Gastroesophageal sphincter (tissue), 4 donors: ENCODE results near the gene FAM24A. TPM values are rescaled to one million over a fixed set of nuclear protein-coding genes. Genes with fewer than 3 reads are reported as not detected.
"Not testable (repeated sequence)": the region's sequence is repeated elsewhere in the genome, so short reads cannot be mapped to it uniquely, and the experiment has no call there.

Source experiments
- ATAC-seq: fragments of 150-250 bp; one replicate; pipeline ENCODE4 v1.9.1; 2016; ENCODE audit warnings: mild to moderate bottlenecking, moderate library complexity
- H3K27ac ChIP-seq, 4 donors: fragments of 200-600 bp; sonication (generic) in 3 of 4; 1 replicate in 3 of 4; 2 replicates in 1 of 4; pipeline ENCODE4 v1.5.1; 2016 to 2019
- H3K27me3 ChIP-seq: fragments of 200-600 bp; sonication (generic); one replicate; pipeline ENCODE4 v1.5.1; 2019
- H3K36me3 ChIP-seq, 2 donors: fragments of 200-600 bp; sonication (generic); one replicate each; pipeline ENCODE4 v1.5.1; 2019; ENCODE audit warnings: control low read depth in 1 of 2
- H3K4me1 ChIP-seq, 3 donors: fragments of 200-600 bp; sonication (generic); 1 replicate in 2 of 3; 2 replicates in 1 of 3; pipeline ENCODE4 v1.5.1; 2016 to 2019; ENCODE audit warnings: control low read depth in 2 of 3
- H3K4me3 ChIP-seq, 2 donors: fragments of 200-600 bp; sonication (generic); one replicate each; pipeline ENCODE4 v1.5.1; 2019; ENCODE audit warnings: mild to moderate bottlenecking in 1 of 2, moderate library complexity in 1 of 2
- H3K9me3 ChIP-seq, 3 donors: fragments of 200-600 bp; sonication (generic); one replicate each; pipeline ENCODE4 v1.5.1; 2017 to 2019; ENCODE audit warnings: control low read depth in 2 of 3
- CTCF ChIP-seq, 4 experiments: fragments of 200-600 bp in 2 of 4; fragments of 450-650 bp in 2 of 4; sonication (generic) in 1 of 4; IDR thresholded peaks; one replicate each; pipeline ENCODE4 v1.5.1; 2017 to 2019; ENCODE audit warnings: antibody characterized with exemption in 4 of 4, mild to moderate bottlenecking in 2 of 4, moderate library complexity in 2 of 4
- EP300 ChIP-seq: sonication (generic); formaldehyde crosslinking; IDR thresholded peaks from one replicate; pipeline ENCODE4 v1.6.1; 2017; ENCODE audit warnings: antibody characterized with exemption, mild to moderate bottlenecking
- POLR2A ChIP-seq, 2 donors: fragments of 450-650 bp; IDR thresholded peaks; one replicate each; pipeline ENCODE4 v1.6.1; 2017; ENCODE audit warnings: antibody characterized with exemption in 2 of 2, mild to moderate bottlenecking in 2 of 2, moderate library complexity in 1 of 2
- POLR2AphosphoS5 ChIP-seq: sonication (generic); formaldehyde crosslinking; IDR thresholded peaks from one replicate; pipeline ENCODE4 v1.6.1; 2017; ENCODE audit warnings: antibody characterized with exemption
- WGBS, 2 donors: methylation state at CpG; one replicate each; pipeline ENCODE4 v1.1.5; 2018; ENCODE audit warnings: low coverage in 1 of 2; 5-methylcytosine and 5-hydroxymethylcytosine counted together
- total RNA-seq, 4 donors: library from RNA; depleted of rRNA; stranded (reverse); fragments of >200 nt; gene quantifications; one replicate each; pipeline ENCODE4 v1.1.0, GENCODE V29; 2016

Gene FAM24A
- total RNA-seq, 4 donors from 2014 or later, result not detected

DNA sequence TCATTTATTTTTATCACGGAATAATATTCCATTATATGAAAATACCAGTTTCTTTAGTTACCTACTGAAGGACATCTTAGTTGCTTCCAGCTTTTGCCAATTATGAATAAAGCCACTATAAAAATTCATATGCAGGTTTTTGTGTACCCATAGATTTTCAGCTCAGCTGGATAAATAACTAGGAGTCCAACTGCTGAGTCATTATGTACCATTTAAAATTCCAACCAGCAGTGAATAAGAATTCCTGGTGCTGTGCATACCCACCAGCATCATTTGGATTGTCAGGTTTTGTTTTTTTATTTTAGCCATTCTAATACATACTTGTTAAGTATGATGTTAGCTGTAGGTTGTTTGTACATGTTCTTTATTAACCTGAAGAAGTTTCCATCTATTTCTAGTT is 45.5 kb upstream of the FAM24A start:
- H3K9me3 ChIP-seq, result no peaks in the 10 kb centered on the region
- no peak for TF ChIP-seq POLR2A (IDR thresholded peaks at IDR 0.05)
- TF ChIP-seq EP300, result no peak
- no peak for TF ChIP-seq CTCF (IDR thresholded peaks at IDR 0.05)
- no peak for TF ChIP-seq POLR2AphosphoS5
- H3K27me3 ChIP-seq, result no peaks in the 10 kb centered on the region
- WGBS, 2 donors, result 85 to 92% methylated on average over 1 of the region's 1 CpG
- no peak overlapping the region for H3K27ac ChIP-seq
- H3K36me3 ChIP-seq, result no peaks in the 10 kb centered on the region
- no peak for ATAC-seq
- H3K4me1 ChIP-seq, result no peaks in the 10 kb centered on the region
- H3K4me3 ChIP-seq, result no peak overlapping the region

DNA sequence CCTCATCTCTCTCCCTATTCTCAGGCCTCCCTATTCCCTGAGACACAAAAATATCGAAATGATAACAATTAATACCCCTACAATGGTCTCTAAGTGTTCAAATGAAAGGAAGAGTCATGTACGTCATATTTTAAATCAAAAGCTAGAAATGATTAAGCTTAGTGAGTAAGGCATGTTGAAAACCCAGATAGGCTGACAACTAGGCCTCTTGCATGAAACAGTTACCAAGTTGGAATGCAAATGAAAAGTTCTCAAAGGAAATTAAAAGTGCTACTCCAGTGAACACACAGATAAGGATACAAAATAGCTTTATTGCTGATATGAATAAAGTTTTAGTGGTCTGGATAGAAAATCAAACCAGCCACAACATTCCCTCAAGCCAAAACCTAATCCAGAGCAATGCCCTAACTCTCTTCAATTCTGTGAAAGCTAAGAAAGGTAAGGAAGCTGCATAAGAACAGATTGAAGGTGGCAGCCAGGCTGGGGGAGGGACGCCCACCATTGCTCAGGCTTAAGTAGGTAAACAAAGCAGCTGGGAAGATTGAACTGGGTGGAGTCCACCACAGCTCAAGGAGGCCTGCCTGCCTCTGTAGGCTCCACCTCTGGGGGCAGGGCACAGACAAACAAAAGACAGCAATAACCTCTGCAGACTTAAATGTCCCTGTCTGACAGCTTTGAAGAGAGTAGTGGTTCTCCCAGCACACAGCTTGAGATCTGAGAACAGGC is 43.5 kb upstream of the FAM24A start:
- not testable (repeated sequence) for ATAC-seq, H3K4me3 ChIP-seq, H3K9me3 ChIP-seq, H3K4me1 ChIP-seq, H3K36me3 ChIP-seq, H3K27ac ChIP-seq, H3K27me3 ChIP-seq
- WGBS, 2 donors, result 81 to 85% methylated on average over 2 of the region's 3 CpGs

GRCh38 chr10:122868768-122869167 is 41.6 kb upstream of the FAM24A start:
- not testable (repeated sequence) for ATAC-seq, H3K4me1 ChIP-seq, H3K27ac ChIP-seq, H3K4me3 ChIP-seq, H3K27me3 ChIP-seq, H3K36me3 ChIP-seq, H3K9me3 ChIP-seq
- 100% methylated on average over 1 of the region's 2 CpGs for WGBS, 2 donors

DNA sequence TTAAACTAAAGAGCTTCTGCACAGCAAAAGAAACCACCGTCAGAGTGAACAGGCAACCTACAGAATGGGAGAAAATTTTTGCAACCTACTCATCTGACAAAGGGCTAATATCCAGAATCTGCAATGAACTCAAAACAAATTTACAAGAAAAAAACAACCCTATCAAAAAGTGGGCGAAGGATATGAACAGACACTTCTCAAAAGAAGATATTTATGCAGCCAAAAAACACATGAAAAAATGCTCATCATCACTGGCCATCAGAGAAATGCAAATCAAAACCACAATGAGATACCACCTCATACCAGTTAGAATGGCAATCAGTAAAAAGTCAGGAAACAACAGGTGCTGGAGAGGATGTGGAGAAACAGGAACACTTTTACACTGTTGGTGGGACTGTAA is 38.5 kb upstream of the FAM24A start:
- H3K4me3 ChIP-seq, H3K9me3 ChIP-seq, H3K27me3 ChIP-seq, ATAC-seq, H3K36me3 ChIP-seq, H3K27ac ChIP-seq, H3K4me1 ChIP-seq: not testable (repeated sequence)
- 100% methylated on average over 1 of the region's 2 CpGs; no CpG with 5 or more reads in 1 of the 2 donors for WGBS, 2 donors

DNA sequence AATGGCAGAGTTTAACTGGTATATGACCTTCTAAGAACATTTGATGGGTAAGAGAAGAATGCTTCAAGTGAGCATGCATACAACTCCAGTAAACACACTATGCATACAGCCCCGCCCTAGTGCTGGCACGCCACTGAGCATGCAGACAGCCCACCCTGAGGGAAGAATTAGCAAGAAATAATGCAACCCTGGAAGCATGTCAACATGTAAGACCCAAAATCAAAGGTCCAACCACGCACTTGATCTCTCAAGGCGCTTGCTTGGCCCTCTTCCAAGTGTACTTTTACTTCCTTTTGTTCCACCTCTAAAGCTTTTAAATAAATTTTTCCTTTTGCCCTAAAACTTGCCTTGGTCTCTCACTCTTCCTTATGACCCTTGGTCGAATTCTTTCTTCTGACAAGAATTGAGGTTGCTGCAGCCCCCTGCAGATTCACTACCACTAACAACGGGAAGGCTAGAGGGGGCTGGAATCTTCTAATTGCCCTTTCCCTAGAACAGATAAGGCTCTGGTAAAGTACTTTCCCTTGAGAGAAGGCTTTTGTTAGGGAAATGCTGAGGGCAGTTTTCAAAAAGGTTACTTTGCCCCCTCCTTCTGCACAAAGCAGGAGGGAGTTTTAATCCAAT is 34.5 kb upstream of the FAM24A start:
- TF ChIP-seq CTCF (IDR thresholded peaks at IDR 0.05) (no peak), EP300 (no peak), POLR2A (IDR thresholded peaks at IDR 0.05) (no peak), POLR2AphosphoS5 (no peak)

DNA sequence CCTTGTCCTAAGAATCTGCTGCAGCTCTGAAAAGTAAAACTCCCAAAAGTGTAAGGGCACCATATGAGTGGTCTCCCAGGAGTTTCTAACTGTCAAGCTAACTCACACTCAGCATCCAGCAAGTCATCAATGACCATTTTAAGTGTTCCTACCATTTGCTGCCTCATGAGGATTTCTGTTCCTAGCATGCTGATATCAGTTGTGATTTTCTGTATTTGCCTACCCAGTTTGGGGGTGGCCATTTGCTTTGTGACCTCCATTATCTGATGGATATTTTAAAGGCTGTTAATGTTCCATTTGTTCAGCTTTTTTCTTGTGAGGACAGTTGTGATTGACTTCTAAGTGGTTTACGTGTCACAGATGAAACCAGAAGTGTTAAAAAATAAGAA is 33.9 kb upstream of the FAM24A start:
- no peak for ATAC-seq
- WGBS, 2 donors, result 73 to 83% methylated on average over 1 of the region's 1 CpG
- H3K27ac ChIP-seq, result no peak overlapping the region
- H3K4me3 ChIP-seq, result no peak overlapping the region
- no peaks in the 10 kb centered on the region for H3K27me3 ChIP-seq
- no peaks in the 10 kb centered on the region for H3K36me3 ChIP-seq
- TF ChIP-seq POLR2AphosphoS5, result no peak
- no peaks in the 10 kb centered on the region for H3K9me3 ChIP-seq
- peaks cover 0 to 19% (median 3%) of the 10 kb centered on the region in 3 donors for H3K4me1 ChIP-seq

More for the DNA sequence above, 34.5 kb upstream of the FAM24A start:
- no peaks in the 10 kb centered on the region for H3K9me3 ChIP-seq
- H3K27me3 ChIP-seq, result no peaks in the 10 kb centered on the region
- ATAC-seq, result no peak
- H3K4me1 ChIP-seq, result peaks cover 0 to 19% (median 3%) of the 10 kb centered on the region in 3 donors
- no peak overlapping the region for H3K27ac ChIP-seq
- no peak overlapping the region for H3K4me3 ChIP-seq
- 45% methylated on average over 5 to 6 of the region's 6 CpGs for WGBS, 2 donors
- no peaks in the 10 kb centered on the region for H3K36me3 ChIP-seq

- H3K27ac ChIP-seq, result no peak overlapping the region
- no peak for ATAC-seq
- H3K4me1 ChIP-seq, result peaks cover 0 to 19% (median 3%) of the 10 kb centered on the region in 3 donors
- no peaks in the 10 kb centered on the region for H3K9me3 ChIP-seq
- no peaks in the 10 kb centered on the region for H3K36me3 ChIP-seq
- 60 to 63% methylated on average over 1 of the region's 1 CpG for WGBS, 2 donors
- H3K4me3 ChIP-seq, result no peak overlapping the region
- no peaks in the 10 kb centered on the region for H3K27me3 ChIP-seq
- TF ChIP-seq CTCF (IDR thresholded peaks at IDR 0.05), result no peak
- no peak for TF ChIP-seq EP300
- no peak for TF ChIP-seq POLR2AphosphoS5
- no peak for TF ChIP-seq POLR2A (IDR thresholded peaks at IDR 0.05)
These were observed 33.1 kb upstream of the FAM24A start for GRCh38 chr10:122877264-122877663.
